DMS153 (cell line): Measurements from ENCODE around the gene WDFY4.

Experiments
- DNase-seq: peaks from one replicate; lab custom pipeline; 2025; lab: John Stamatoyannopoulos, UW

The WDFY4 gene

DNA sequence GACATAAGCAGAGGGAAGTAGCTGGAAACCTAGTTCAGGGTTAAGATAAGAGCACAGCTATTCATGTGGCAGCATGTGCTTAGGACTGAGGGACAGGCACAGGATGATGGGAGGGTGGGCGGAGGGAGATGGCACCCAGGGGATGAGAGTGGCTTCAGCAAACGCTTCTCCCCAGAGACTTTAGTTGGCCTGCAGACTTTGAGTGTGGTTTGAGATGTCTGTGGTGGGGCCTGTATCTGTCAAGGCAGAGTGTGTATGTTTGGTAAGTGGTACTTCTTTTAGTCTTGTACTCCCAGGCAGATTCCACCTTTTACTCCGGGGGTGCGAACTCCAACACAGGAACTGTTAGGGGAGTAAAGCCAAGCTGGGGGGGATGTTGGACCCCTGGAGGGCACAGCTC lies 88.9 kb downstream of the WDFY4 start:
- no peak for DNase-seq

DNA sequence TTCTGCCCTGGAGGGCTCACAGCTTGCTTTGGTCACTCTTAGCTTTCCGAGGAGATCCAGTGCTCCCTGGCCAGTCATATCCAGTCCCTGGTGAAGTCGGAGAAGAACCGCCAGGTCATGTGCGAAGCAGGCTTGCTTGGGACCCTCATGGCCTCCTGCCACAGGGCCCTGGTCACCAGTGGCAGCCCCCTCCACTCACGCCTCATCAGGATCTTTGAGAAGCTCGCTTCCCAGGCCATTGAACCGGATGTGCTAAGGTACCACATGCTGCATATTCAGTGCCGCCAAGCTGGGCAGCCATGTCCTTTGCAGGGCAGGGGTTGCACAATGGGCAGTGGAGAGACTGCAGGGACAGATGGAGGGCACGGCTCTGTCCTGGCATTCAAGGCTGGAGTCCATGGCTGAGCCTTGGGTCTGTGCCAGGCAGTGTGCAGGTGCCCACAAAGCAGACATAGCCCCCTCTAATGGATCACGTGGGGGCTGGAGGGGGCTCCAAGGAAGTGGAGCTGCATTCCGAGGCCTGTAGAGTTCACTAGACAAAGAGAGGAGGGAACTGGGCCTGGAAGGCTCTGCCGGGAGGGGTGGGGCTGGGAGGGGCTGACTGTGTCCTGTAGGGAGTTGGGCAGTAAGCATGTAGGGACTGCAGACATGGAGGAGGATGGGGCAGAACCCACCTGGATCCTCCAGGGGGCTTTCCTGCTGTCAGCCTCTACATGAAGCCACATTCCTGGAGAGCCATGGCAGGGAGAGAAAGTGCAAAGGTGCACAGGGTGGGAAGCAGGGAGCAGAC lies 89.9 kb downstream of the WDFY4 start:
- no peak for DNase-seq

DNA sequence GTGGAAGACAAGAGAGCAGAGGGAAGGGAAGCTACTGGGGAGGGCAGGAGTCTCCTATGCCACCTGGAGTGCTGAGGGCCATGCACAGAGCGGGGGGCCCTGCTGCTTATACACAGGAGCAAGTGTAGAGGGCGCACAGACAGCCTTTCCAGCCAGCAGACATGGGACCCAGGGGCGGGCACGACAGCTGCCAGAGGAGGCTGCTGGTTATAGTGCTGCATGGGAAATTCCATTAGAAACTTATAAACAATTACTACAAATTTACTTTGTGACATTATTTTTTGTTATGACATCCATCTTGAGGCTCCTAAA lies 90.5 kb downstream of the WDFY4 start:
- no peak for DNase-seq

DNA sequence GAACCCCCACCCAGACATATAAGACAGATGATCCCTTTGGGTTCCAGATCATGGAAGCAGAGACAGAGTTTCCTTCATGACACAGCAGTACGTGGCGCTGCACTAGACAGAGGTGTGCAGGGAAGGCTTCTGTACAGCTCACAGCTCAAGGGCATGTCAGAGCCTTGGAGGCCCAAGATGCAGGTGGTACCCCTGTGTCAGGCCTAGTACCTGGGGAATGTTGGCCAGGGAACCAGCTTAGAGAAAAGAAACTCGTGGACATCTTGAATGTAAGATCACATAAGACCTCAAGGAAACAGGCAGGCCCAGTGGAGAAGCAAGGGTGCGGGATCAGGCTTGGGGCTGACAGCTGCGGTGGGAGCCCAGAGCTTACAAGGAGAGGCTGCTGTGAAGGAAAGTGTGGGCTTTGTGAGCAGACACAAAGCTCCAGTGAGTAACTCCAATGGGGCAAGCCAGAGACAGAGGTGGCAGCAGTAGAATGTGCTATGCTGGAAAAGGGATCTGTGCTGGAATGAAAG lies 91.4 kb downstream of the WDFY4 start:
- DNase-seq: no peak

DNA sequence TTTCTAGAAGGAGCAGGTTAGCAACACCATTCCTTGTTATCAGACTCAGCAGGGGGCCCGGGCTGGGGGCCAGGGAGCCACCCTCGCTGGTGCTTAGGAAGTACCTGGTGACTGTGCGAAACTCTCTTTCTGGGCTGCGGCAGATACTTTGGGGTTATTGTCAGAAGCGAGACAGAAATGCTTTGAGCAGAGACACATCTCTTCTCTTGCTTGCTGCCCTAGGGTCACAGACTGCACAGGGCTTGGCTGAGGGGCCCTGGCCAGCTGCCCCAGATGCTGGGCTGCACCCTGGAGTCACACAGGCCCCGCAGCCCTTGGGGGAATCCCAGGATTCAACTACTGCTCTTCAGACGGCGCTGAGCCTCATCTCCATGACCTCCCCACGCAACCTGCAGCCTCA lies 91.9 kb downstream of the WDFY4 start:
- no peak for DNase-seq

DNA sequence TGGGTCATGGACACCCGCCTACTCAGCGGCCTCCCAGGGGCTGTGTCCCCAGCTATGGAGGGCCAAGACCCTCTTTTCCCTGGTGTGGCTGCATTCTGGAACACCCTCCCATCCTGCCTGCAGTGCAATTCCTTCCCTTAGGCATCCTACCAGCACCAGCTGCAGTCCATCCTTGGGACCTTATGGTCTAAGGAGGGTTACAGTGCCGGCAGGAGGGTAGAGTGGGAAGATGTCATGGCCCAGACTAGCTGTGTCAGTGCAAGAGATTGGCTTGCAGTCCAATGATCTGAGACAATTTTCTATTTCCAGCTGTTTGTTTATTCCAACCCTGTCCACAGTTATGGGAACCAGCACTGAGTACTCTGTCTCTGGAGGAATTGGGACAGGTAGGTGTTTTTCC lies 92.4 kb downstream of the WDFY4 start:
- DNase-seq: no peak

DNA sequence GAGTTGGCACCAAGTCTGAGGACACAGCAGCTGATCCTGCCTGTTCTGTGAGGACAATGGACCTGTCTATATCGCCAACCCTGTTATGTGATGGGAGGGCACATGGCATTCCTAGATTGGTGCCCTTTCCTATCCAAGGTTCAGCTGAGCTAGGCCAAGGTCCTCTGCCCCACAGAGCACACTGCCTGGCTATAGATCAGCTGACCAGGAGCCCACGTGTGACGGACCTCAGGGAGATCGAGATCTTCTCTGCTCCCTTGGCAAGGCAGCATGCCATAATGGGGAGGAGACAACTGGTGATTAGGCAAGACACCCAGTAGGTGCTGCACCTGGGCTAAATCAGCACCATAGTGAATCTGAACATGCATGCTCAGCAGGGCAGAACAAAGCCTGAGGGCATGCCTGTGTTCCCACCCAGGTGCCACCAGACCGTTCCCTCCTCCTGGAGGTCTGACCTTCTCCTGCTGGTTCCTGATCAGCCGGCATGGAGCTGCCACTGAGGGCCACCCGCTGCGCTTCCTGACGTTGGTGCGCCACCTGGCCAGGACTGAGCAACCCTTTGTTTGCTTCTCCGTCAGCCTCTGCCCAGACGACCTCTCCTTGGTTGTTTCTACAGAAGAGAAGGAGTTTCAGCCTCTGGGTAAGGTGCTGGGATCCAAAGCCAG lies 93.7 kb downstream of the WDFY4 start:
- no peak for DNase-seq

DNA sequence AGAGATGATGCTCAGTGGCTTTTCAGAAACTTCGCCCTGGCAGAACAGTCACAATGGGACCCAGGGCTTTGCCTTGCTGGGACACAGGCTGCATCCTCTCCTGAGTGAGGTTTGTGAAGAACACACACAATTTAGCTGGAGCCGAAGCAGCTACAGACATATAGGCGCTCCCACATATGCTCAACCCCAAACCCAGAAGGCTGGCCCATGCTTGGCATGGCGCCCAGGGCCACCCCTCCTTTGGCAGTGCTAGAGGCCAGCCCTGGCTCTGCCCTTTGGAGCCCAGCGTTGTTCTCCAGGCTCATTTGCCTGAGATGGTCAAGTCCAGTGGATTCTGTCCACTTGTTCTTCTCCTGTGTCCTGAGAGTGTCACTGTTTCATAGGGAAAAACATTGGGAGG lies 94.4 kb downstream of the WDFY4 start:
- no peak for DNase-seq

DNA sequence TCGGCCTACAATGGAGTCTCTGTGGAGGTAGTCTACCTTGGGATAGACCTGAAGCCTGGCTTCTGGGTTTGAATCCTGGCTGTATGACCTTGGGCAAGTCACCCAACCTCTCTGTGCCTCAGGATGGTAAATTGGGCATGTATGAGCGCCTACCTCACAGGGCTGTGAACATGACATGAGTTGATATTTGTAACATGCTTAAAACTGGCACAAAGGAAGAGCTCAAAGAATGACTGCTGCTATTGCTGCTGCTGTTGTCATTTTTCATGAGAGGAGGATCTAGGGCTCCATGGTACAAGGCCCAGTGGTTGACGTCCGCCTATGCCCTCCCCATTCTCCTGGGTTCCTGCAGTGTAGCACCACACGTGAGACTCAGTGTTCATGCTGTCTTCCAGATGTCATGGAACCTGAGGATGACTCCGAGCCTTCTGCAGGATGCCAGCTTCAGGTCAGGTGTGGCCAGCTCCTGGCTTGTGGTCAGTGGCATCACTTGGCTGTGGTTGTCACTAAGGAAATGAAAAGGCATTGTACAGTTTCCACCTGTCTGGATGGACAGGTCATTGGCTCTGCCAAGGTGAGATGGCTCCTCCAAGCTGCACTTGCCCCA lies 95.0 kb downstream of the WDFY4 start:
- DNase-seq: no peak

DNA sequence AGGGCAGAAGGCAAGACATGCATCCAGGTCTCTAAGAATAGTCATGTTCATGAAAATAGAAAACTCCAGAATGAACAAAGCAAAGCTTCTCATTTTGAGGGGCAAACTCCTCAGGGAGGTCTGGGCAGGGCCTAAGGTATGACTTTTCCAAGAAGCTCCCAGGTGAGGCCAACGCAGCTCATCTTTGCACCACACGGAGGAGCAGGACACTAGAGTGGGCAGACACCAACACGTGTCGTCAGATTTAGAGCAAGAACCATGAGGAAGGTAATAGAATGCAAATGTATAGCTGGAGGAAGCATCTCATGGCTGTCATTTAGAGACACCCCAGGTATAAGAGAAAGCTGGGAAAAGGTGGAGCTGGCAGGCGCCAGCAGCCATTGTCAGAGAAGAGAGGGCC lies 95.7 kb downstream of the WDFY4 start:
- no peak for DNase-seq

DNA sequence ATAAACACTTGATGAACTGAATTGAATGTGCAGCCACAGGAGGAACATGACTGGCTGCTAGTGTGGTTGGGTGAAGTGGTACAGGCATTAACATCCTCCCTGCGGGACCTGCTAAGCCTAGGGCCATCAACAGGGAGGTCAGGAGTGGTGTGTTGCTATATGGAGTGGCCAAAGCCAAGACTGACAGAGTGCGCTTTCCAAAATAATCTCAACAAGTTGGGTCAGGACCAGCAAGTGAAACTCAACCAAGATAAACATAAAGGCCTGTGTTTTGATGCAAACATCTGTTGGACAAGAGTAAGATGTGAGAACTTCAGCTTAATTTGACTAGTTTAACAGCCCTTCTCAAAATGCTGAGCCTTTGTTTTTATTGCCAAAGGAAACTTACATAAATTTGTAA lies 97.7 kb downstream of the WDFY4 start:
- DNase-seq: no peak

DNA sequence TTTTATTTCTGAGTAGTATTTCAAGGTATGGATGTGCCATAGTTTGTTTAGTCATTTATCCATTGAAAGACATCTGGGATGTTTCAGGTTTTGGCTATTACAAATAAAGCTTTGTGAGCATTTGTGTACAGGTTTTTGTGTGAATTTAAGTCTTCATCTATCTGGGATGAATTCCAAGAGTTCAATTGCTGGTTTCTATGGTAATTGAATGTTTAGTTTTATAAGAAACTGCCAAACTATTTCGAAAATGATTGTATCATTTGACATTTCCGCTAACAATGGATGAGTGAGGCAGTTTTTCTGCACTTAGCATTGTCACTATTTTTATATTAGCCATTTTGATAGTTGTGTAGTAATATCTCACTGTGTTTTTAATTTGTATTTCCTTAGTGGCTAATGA lies 99.4 kb downstream of the WDFY4 start:
- DNase-seq: no peak

DNA sequence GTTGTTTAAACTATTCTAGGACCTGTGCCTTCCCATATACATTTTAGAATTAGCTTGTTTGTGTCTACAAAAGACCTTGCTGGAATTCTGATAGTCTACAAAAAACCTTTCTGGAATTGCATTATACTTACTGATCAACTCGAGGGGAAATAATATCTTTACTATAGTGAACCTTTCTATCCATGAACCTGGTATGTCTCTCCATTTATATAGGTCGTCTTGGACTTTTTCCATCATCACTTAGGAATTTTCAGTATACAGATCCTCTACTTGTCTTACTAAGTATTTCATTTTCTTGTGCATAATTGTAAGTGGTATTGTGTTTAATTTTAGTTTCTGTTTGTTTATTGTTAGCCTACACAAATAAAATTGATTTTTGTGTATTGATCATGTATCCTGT lies 101.1 kb downstream of the WDFY4 start:
- no peak for DNase-seq

DNA sequence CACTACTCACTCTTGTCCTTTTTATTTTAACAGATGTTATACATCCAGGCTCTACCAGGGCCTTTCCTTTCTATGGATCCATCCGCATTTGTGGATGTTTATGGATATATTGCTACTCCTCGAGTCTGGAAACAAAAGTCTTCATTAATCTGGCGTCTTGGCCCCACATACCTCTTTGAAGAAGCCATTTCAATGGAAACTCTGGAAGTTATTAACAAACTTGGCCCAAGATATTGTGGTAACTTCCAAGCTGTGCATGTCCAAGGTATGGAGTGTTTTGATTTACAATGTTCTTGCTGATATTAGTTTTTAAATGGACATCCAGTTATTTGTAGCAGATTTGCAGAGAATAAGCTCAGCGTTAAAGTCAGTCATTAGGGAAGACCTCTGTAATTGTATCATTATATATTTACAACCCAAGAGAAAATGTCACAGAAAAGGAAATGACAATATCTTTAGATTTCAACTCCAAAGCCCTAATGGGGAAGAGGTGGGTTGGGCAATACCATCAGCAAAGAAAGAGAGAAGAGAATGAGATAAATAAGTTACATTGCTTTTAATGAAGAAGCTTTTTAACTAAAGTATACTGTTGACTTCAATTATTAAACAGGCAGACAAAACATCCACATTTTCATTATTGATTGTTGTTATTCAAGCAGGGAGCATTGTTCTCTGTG lies 102.1 kb downstream of the WDFY4 start:
- DNase-seq: no peak

DNA sequence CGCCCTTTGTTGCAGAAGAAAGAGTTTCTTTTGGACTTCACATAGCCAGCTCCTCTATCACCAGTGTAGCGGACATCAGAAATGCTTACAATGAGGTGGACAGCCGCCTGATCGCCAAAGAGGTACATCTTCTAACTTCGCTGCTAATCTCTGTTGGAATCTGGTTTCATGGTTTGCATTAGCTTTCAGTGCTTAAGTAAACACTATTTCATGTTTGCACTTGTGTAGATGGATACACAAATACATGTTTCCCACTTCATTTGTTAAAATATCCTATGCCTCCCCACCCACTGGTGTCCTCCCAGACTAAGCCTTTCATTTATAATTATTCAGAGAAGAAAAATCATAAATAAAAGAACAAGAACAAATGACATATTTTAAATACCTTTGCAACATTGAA lies 103.9 kb downstream of the WDFY4 start:
- no peak for DNase-seq

DNA sequence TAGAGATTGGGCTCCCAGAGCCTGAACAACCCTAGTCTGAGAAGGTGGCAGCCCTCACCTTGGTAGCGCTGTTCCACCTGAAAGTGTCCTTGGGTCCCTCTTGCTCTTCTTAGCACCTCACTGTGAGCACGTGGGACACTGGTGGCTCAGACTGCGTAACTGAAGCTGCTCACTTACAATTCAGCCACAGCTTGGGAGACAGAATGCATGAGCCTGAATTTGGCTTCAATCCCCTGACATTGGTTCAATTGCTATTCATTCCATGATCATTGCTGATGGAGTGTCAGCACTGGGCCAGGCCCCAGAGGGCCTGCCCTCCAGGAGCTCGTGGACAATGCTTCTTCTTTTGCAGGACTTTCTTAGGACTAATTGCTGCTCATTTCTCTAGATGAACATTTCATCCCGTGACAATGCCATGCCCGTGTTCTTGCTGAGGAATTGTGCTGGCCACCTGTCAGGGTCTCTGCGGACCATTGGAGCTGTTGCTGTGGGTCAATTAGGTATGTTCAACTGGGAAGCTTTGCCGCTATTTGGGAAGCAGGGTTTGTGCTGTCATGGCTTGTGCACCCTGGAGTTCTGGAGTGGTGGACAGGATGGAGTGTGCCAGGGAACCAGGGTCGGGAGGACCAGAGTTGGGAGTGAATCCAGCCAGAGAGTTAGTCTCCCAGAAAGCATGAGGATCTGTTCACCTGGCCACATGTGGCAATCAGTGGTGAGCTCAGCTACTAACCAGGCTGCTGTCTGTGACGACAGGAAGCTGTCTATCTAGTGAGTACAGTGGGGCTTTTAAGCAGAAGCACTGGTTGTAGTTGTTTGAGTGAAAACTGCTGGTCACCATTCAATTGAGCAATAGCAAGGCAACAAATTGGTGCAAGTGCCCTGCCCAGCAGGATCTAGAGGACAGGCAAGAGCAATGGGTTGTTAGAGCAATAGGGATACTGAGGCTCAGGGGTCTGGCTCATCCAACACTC lies 105.1 kb downstream of the WDFY4 start:
- DNase-seq: no peak

DNA sequence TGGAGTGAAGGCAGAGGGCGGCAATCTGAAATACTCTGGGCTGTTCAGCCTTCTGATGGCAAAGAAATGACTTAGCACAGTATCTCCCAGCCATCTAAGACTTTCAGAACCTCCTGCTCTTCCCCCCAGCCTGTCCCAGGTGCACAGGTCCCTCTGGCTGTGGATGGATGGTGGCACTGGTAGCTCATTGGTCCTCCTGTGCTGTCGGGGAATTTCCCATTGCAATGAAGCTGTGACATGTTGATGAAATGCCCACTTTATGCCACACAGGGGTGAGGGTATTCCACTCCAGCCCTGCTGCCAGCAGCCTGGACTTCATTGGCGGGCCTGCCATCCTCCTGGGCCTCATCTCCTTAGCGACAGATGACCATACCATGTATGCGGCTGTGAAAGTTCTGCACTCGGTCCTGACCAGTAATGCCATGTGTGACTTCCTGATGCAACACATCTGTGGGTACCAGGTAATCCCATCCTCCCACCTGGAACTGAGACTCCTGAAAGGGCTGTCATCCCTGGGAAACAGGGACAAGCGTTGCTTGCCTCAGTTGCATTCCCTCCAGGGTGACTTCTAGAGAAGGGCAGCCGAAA lies 105.9 kb downstream of the WDFY4 start:
- no peak for DNase-seq

DNA sequence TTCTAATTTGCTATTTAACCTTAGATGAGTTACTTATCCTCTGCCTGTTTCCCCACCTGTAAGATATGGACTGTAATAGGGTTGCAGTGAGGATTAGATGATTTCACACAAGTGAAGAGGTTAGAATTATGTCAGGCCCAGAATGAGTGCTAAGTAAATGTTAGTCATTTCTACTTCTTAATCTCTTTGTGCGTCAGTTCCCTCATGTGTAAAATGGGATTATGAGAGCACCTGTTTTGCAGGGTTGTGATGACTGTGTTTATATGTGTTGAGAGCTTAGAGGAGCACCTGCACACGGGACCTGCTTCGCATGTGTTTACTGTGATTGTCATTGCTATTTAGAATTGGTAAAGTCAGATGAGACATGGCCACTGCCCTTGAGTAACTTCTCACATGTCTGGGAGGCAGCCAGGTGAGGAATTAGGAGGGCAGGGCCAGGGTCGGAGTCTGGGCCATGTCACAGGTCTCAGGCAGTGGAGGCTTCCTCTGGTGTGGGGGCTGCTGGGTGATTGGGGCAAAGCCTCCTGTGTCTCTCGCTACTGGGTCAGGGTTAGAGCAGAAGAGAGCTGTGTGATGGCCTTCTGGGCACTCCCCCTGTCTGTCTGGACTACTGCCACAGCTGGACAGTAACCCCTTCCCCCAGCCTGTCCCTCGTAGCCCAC lies 106.7 kb downstream of the WDFY4 start:
- no peak for DNase-seq

DNA sequence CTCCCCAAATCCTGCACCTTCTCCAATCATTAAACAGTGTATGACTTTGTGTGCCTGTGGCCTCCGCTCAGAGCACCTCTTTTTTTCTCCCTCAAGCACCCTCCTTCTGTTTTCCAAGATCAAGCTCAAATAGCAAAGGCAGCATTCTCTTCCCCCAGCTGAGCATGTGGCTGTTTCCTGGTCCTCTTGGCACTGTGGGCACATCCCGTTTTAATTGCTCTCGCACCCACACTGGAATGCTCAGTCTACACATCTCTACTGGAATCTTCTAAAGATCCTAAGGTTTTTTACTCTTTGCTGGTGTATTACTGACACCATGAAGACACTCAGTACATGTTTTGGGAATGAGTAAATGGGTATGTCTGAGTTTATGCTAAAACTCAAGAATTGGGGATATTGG lies 107.4 kb downstream of the WDFY4 start:
- DNase-seq: no peak

DNA sequence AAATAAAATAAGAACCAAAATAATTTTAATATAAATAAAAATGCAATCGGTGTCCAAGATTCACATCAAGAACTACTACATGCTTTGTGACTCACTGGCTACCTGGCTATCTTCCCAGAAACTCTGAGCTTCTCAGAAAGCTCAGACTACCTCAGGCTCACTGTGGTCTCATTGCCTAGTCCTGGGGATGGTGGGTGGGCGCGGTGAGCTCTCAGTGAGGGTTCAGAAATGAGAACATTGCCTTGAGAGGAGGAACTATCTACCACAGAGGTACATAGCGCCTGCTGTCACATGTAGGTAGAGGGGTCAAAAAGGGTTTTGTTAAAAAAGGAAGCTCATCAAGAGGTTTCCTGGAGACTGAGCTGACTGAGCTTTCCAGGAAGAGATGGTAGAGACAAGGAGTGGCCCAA lies 108.0 kb downstream of the WDFY4 start:
- DNase-seq: no peak

DNA sequence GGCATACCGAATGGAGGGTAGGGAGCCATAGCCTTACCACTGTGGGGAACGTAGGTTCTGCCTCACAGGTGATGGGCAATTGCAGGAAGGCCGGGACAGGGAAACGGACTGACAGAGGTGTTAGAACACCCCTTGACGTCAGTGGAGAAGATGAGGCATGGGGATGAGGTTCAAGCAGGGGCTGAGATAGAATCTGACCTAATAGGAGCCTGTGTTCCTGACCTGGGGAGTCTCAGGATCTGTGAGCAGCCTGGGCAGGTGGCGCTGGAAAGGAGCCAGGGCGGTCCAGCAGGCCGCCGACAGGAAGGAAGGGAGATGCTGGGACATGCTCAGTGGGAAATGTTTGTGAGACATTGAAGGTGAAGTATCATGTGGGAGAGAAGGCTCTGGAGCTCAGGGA lies 109.4 kb downstream of the WDFY4 start:
- DNase-seq: no peak
